HCT116 (cell line): ENCODE measurements around the gene LRRN4CL. TPM values are rescaled to one million over a fixed set of nuclear protein-coding genes. Genes with fewer than 3 reads are reported as not detected.

Experiments used
- ATAC-seq: fragments of 200-7000 bp; cut with Tn5 transposase; 2 replicates; pipeline ENCODE4 v1.9.1; 2020; ENCODE audit warnings: mild to moderate bottlenecking, moderate library complexity
- BruUV-seq: library from RNA; stranded (reverse); fragments of 400-500 nt; replicated peaks from 2 replicates; lab custom pipeline; 2021; lab: Mats Ljungman, UMichigan
- CTCF ChIA-PET: fragments of 300-600 bp; sonication (Branson Sonifier 250); formaldehyde crosslinking; loops from one replicate; lab custom pipeline; 2021; ENCODE audit warnings: antibody characterized with exemption; lab: Charles Lee
- POLR2A ChIA-PET: fragments of 300-600, 350-600 bp; sonication (Branson Sonifier 250); formaldehyde crosslinking; loops from one replicate; lab custom pipeline; 2021; ENCODE audit warnings: antibody characterized with exemption; lab: Charles Lee
- RAD21 ChIA-PET, 2 experiments: fragments of 300-600 bp; sonication (Branson Sonifier 250); formaldehyde crosslinking; loops; one replicate each; lab custom pipeline; 2023; ENCODE audit warnings: low total read pairs in 2 of 2; ENCODE audit not compliant: uncharacterized antibody in 2 of 2, unreplicated experiment in 2 of 2, low non-redundant PET in 1 of 2; lab: Charles Lee
- DNase-seq: peaks from one replicate; pipeline ENCODE4 v3.0.0-alpha.2; 2010; ENCODE audit warnings: low read depth, low spot score
- H2AFZ ChIP-seq: fragments of 200-600 bp; shearing (Covaris generic), sonication (generic); 2 replicates; pipeline ENCODE4 v1.6.1; 2017; ENCODE audit warnings: low read depth, mixed run types, mixed read lengths, antibody characterized with exemption, low read length; ENCODE audit not compliant: poor library complexity, severe bottlenecking
- H3K27ac ChIP-seq: 2 replicates; pipeline ENCODE4 v1.5.1; 2012; ENCODE audit warnings: low read depth, low read length
- H3K27me3 ChIP-seq: fragments of 200-600 bp; sonication (generic); 2 replicates; pipeline ENCODE4 v1.6.1; 2016; ENCODE audit warnings: mixed run types, low read length, mixed read lengths; ENCODE audit not compliant: insufficient read depth
- H3K36me3 ChIP-seq, 2 experiments: fragments of 200-500 bp in 1 of 2; fragments of 200-600 bp in 1 of 2; sonication (Bioruptor generic) in 1 of 2; sonication (generic) in 1 of 2; 2 replicates each; pipeline versions ENCODE4 v1.5.1 to v1.6.1; 2014 to 2016; ENCODE audit warnings: low read length in 2 of 2, inconsistent platforms in 1 of 2, mixed read lengths in 1 of 2, mixed run types in 1 of 2; ENCODE audit not compliant: insufficient read depth in 2 of 2, control insufficient read depth in 1 of 2
- H3K4me1 ChIP-seq, 2 experiments: fragments of 200-600 bp in 1 of 2; sonication (generic) in 1 of 2; 2 replicates each; pipeline versions ENCODE4 v1.5.1 to v1.6.1; 2012 to 2017; ENCODE audit warnings: low read length in 2 of 2, inconsistent platforms in 1 of 2, mild to moderate bottlenecking in 1 of 2, mixed read lengths in 1 of 2, mixed run types in 1 of 2, moderate library complexity in 1 of 2; ENCODE audit not compliant: insufficient read depth in 2 of 2, control insufficient read depth in 1 of 2
- H3K4me2 ChIP-seq: fragments of 200-600 bp; sonication (generic); 2 replicates; pipeline ENCODE4 v1.6.1; 2017; ENCODE audit warnings: mixed run types, low read length, mixed read lengths
- H3K4me3 ChIP-seq, 2 experiments: fragments of 200-600 bp in 1 of 2; sonication (generic) in 1 of 2; replicated peaks in 1 of 2; 2 replicates each; pipeline ENCODE4 v1.5.1; 2011 to 2016; ENCODE audit warnings: low read length in 2 of 2, control low read depth in 1 of 2, low read depth in 1 of 2, mild to moderate bottlenecking in 1 of 2, mixed read lengths in 1 of 2, mixed run types in 1 of 2
- H3K79me2 ChIP-seq: fragments of 200-600 bp; sonication (generic); 2 replicates; pipeline ENCODE4 v1.6.1; 2017; ENCODE audit warnings: mild to moderate bottlenecking, mixed run types, low read length, moderate library complexity, mixed read lengths; ENCODE audit not compliant: insufficient read depth
- H3K9ac ChIP-seq: fragments of 200-600 bp; sonication (generic); 2 replicates; pipeline ENCODE4 v1.6.1; 2016; ENCODE audit warnings: low read length, mixed read lengths
- H3K9me2 ChIP-seq: fragments of 200-600 bp; sonication (generic), shearing (Covaris generic); 2 replicates; pipeline ENCODE4 v1.6.1; 2017; ENCODE audit warnings: mixed run types, mild to moderate bottlenecking, moderate library complexity; ENCODE audit not compliant: insufficient read depth
- H3K9me3 ChIP-seq, 2 experiments: fragments of 200-500 bp in 1 of 2; fragments of 200-600 bp in 1 of 2; sonication (Bioruptor generic) in 1 of 2; sonication (generic) in 1 of 2; 2 replicates each; pipeline ENCODE4 v1.6.1; 2014 to 2017; ENCODE audit warnings: low read length in 2 of 2, mixed read lengths in 2 of 2, inconsistent platforms in 1 of 2, low read depth in 1 of 2, mild to moderate bottlenecking in 1 of 2, mixed run types in 1 of 2, moderate library complexity in 1 of 2; ENCODE audit not compliant: control insufficient read depth in 1 of 2, insufficient read depth in 1 of 2
- H4K20me1 ChIP-seq: fragments of 200-600 bp; sonication (generic), shearing (Covaris generic); 2 replicates; pipeline ENCODE4 v1.6.1; 2017; ENCODE audit warnings: mixed run types, mild to moderate bottlenecking, moderate library complexity; ENCODE audit not compliant: insufficient read depth
- CTCF ChIP-seq, 3 experiments: fragments of 200-600 bp in 1 of 3; sonication (generic) in 1 of 3; IDR thresholded peaks in 2 of 3; conservative IDR thresholded peaks in 1 of 3; 2 replicates each; pipeline ENCODE4 v1.5.1; 2012 to 2017; ENCODE audit warnings: low read depth in 2 of 3, low read length in 2 of 3, antibody characterized with exemption in 1 of 3, borderline replicate concordance in 1 of 3, control low read depth in 1 of 3, mild to moderate bottlenecking in 1 of 3, mixed read lengths in 1 of 3, mixed run types in 1 of 3, moderate library complexity in 1 of 3; ENCODE audit not compliant: insufficient read depth in 1 of 3
- EGR1 ChIP-seq: IDR thresholded peaks from 2 replicates; pipeline ENCODE4 v1.6.1; 2012; ENCODE audit warnings: low read depth
- EZH2 ChIP-seq: fragments of 200-600 bp; sonication (generic); IDR thresholded peaks from 2 replicates; pipeline ENCODE4 v1.6.1; 2017; ENCODE audit warnings: antibody characterized with exemption, mixed run types
- POLR2AphosphoS5 ChIP-seq: IDR thresholded peaks from 2 replicates; pipeline ENCODE4 v1.6.1; 2011; ENCODE audit warnings: mild to moderate bottlenecking, low read depth, low read length, moderate library complexity
- SIN3A ChIP-seq: IDR thresholded peaks from 2 replicates; pipeline ENCODE4 v1.6.1; 2012; ENCODE audit warnings: low read depth
- SRF ChIP-seq: IDR thresholded peaks from 2 replicates; pipeline ENCODE4 v1.6.1; 2012; ENCODE audit warnings: low read depth
- TCF7L2 ChIP-seq: IDR thresholded peaks from 2 replicates; pipeline ENCODE4 v1.7.0; 2011; ENCODE audit warnings: borderline replicate concordance, inconsistent platforms; ENCODE audit not compliant: insufficient read depth, insufficient read length; ENCODE audit errors: extremely low read depth
- intact Hi-C: fragments of 100-400 bp; cut with micrococcal nuclease; formaldehyde crosslinking; loops from 2 replicates; pipeline ENCODE4 v1.10.0; 2022
- total RNA-seq: library from RNA; stranded (reverse); gene quantifications from one replicate; pipeline ENCODE4 v1.2.1, GENCODE V29; 2021; ENCODE audit not compliant: unreplicated experiment
- TF ChIP-seq, protein P1 (sequence below): IDR thresholded peaks from 2 replicates; pipeline ENCODE4 v1.6.1; 2012; ENCODE audit warnings: low read depth

Gene LRRN4CL
- total RNA-seq, 1 experiment from 2014 or later = 0.71 TPM

DNA sequence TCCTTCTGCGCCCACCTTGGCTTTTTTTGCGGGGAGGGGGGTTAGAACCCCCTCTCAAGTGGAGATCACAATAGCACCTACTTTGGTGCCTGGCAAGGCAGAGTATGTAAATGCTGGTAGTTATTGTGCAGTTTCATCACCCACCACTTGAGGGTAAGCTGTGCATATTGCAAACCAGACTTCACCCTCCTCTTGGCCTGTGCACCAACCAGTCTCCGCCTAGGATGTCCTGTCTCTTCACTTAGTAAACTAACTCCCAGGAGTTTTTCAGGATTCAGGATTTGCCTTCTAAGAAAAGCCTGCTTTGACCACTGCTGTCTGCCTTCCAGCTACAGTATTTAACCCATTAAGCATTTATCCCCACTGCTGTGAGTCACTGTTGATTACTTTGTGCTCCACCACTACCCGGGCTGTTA lies 8.5 kb downstream of the LRRN4CL start:
- BruUV-seq = no TSS peak
- intact Hi-C loops = loop anchor here (2.0 kb wide), 1 partner anchor 14 kb away; no protein-coding TSS in a partner anchor
- ATAC-seq (peak; percentile 88), DNase-seq (peak; percentile 67)
- no peaks in the 10 kb centered on the region for H3K9me3 ChIP-seq
- no peaks in the 10 kb centered on the region for H3K9me2 ChIP-seq
- POLR2A ChIA-PET = interaction anchor here (0.6 to 3.0 kb wide), 16 partner anchors 9 to 286 kb away, joined by 3 to 21 read pairs (median 4); partner anchors contain the start of genes AHNAK, C11orf98, CSKMT and EEF1G
- peaks cover 4 to 11% of the 10 kb centered on the region in 2 experiments; a peak in 3 of 4 replicates for H3K36me3 ChIP-seq
- H2AFZ ChIP-seq = peak overlapping the region; percentile 33
- H3K27me3 ChIP-seq = no peaks in the 10 kb centered on the region
- RAD21 ChIA-PET = interaction anchor here in 1 of 2 experiments (0.6 kb wide), 1 partner anchor 107 kb away, joined by 4 read pairs; no protein-coding TSS in a partner anchor
- H3K79me2 ChIP-seq = peaks cover 30% of the 10 kb centered on the region
- H3K4me1 ChIP-seq = peaks cover 23 to 41% of the 10 kb centered on the region in 2 experiments
- H3K4me3 ChIP-seq = no peak overlapping the region
- H3K4me2 ChIP-seq = peak overlapping the region; percentile 4; the same call in 1 of the 2 replicates
- CTCF ChIA-PET = interaction anchor here (1.0 to 3.1 kb wide), 7 partner anchors 9 to 286 kb away, joined by 3 to 16 read pairs (median 6); partner anchors contain the start of genes HNRNPUL2, LBHD1, LRRN4CL and TAF6L
- no peak for TF ChIP-seq SRF
- TF ChIP-seq SIN3A = no peak
- TF ChIP-seq CTCF (IDR thresholded peaks at IDR 0.05 in 2 of 3, conservative IDR thresholded peaks at IDR 0.05 in 1 of 3; ENCODE audit: borderline replicate concordance in 1 of 3, insufficient read depth in 1 of 3, low read depth in 2 of 3, low read length in 2 of 3) = peak in 2 of 3 experiments; percentile 55 to 66; a peak in 4 of 6 replicates
- no peak for TF ChIP-seq EGR1
- TF ChIP-seq POLR2AphosphoS5 = 0 out of 2 replicates have a peak, but pooled peaks have one; percentile 40
- TF ChIP-seq, protein P1, sequence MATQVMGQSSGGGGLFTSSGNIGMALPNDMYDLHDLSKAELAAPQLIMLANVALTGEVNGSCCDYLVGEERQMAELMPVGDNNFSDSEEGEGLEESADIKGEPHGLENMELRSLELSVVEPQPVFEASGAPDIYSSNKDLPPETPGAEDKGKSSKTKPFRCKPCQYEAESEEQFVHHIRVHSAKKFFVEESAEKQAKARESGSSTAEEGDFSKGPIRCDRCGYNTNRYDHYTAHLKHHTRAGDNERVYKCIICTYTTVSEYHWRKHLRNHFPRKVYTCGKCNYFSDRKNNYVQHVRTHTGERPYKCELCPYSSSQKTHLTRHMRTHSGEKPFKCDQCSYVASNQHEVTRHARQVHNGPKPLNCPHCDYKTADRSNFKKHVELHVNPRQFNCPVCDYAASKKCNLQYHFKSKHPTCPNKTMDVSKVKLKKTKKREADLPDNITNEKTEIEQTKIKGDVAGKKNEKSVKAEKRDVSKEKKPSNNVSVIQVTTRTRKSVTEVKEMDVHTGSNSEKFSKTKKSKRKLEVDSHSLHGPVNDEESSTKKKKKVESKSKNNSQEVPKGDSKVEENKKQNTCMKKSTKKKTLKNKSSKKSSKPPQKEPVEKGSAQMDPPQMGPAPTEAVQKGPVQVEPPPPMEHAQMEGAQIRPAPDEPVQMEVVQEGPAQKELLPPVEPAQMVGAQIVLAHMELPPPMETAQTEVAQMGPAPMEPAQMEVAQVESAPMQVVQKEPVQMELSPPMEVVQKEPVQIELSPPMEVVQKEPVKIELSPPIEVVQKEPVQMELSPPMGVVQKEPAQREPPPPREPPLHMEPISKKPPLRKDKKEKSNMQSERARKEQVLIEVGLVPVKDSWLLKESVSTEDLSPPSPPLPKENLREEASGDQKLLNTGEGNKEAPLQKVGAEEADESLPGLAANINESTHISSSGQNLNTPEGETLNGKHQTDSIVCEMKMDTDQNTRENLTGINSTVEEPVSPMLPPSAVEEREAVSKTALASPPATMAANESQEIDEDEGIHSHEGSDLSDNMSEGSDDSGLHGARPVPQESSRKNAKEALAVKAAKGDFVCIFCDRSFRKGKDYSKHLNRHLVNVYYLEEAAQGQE = no peak
- TF ChIP-seq EZH2 = no peak
- TF ChIP-seq TCF7L2 = no peak
- H3K9ac ChIP-seq = no peak overlapping the region
- H4K20me1 ChIP-seq = no peaks in the 10 kb centered on the region
- peak overlapping the region; percentile 36; the same call in 1 of the 2 replicates for H3K27ac ChIP-seq
